WI38 (cell line): ENCODE data around the gene KNOP1.

Source experiments
- H3K4me3 ChIP-seq: 2 replicates; pipeline ENCODE4 v1.5.1; 2011; ENCODE audit warnings: low read depth, mild to moderate bottlenecking, control low read depth, low read length
- CTCF ChIP-seq: IDR thresholded peaks from 2 replicates; pipeline ENCODE4 v1.5.1; 2012; ENCODE audit warnings: low read depth, mild to moderate bottlenecking, control low read depth, low read length

Gene KNOP1

GRCh38 chr16:19698480-19699465, 19.3 kb downstream of the KNOP1 start:
- no peak overlapping the region for H3K4me3 ChIP-seq

GRCh38 chr16:19697756-19698318, 20.2 kb downstream of the KNOP1 start:
- no peak for TF ChIP-seq CTCF
- no peak overlapping the region for H3K4me3 ChIP-seq

More at GRCh38 chr16:19698480-19699465, 19.3 kb downstream of the KNOP1 start:
- TF ChIP-seq CTCF: no peak

- TF ChIP-seq CTCF: no peak
- H3K4me3 ChIP-seq: no peak overlapping the region
Measured at GRCh38 chr16:19696961-19697360, 21.1 kb downstream of the KNOP1 start.

GRCh38 chr16:19696328-19696727, 21.7 kb downstream of the KNOP1 start:
- no peak for TF ChIP-seq CTCF
- H3K4me3 ChIP-seq: no peak overlapping the region

- no peak for TF ChIP-seq CTCF
- no peak overlapping the region for H3K4me3 ChIP-seq
Measured at GRCh38 chr16:19694989-19695388, 23.0 kb downstream of the KNOP1 start.

GRCh38 chr16:19691161-19691711, 26.8 kb downstream of the KNOP1 start:
- no peak for TF ChIP-seq CTCF
- H3K4me3 ChIP-seq: no peak overlapping the region

GRCh38 chr16:19690196-19690595, 27.8 kb downstream of the KNOP1 start:
- TF ChIP-seq CTCF: no peak

More at GRCh38 chr16:19690196-19690595, 27.8 kb downstream of the KNOP1 start:
- no peak overlapping the region for H3K4me3 ChIP-seq
